Stomach (tissue), 9 donors: ENCODE data around the gene PLA2G15. TPM values are rescaled to one million over a fixed set of nuclear protein-coding genes. Genes with fewer than 3 reads are reported as not detected.

Experiments used
- DNase-seq, 2 donors: peaks; one replicate each; pipeline versions ENCODE4 v3.0.0 to v3.0.0-alpha.2; 2013 to 2019
- H3K27ac ChIP-seq, 5 donors: fragments of 200-600 bp in 4 of 5; sonication (generic) in 4 of 5; one replicate each; pipeline ENCODE4 v1.5.1; 2013 to 2019; ENCODE audit warnings: mild to moderate bottlenecking in 1 of 5, moderate library complexity in 1 of 5
- H3K27me3 ChIP-seq, 3 donors: fragments of 200-600 bp; sonication (generic); one replicate each; pipeline ENCODE4 v1.5.1; 2017 to 2019; ENCODE audit warnings: mixed run types in 1 of 3
- H3K36me3 ChIP-seq, 4 donors: fragments of 200-600 bp; sonication (generic); 1 replicate in 3 of 4; 2 replicates in 1 of 4; pipeline ENCODE4 v1.5.1; 2016 to 2019
- H3K4me1 ChIP-seq, 4 donors: fragments of 200-600 bp; sonication (generic); one replicate each; pipeline ENCODE4 v1.5.1; 2016 to 2019
- H3K4me3 ChIP-seq, 4 donors: fragments of 200-600 bp; sonication (generic) in 3 of 4; one replicate each; pipeline ENCODE4 v1.5.1; 2016 to 2019; ENCODE audit warnings: mild to moderate bottlenecking in 1 of 4
- H3K9me3 ChIP-seq, 4 donors: fragments of 200-600 bp; sonication (generic); one replicate each; pipeline ENCODE4 v1.5.1; 2016 to 2019
- EP300 ChIP-seq: sonication (generic); formaldehyde crosslinking; IDR thresholded peaks from one replicate; pipeline ENCODE4 v1.6.1; 2017; ENCODE audit warnings: antibody characterized with exemption
- POLR2A ChIP-seq, 4 donors: fragments of 450-650 bp; IDR thresholded peaks; one replicate each; pipeline ENCODE4 v1.6.1; 2016; ENCODE audit warnings: antibody characterized with exemption in 4 of 4, control low read depth in 2 of 4, mild to moderate bottlenecking in 1 of 4, moderate library complexity in 1 of 4
- POLR2AphosphoS5 ChIP-seq, 3 donors: sonication (generic); formaldehyde crosslinking; IDR thresholded peaks; one replicate each; pipeline ENCODE4 v1.6.1; 2016; ENCODE audit warnings: antibody characterized with exemption in 3 of 3
- WGBS, 5 donors: extraction: QIAGEN DNeasy Blood & Tissue Kit in 3 of 5; methylation state at CpG; one replicate each; pipeline versions ENCODE4 v1.1.5 to v1.1.7; 2013 to 2018; 5-methylcytosine and 5-hydroxymethylcytosine counted together
- intact Hi-C: fragments of 100-400 bp; cut with DNase I; formaldehyde crosslinking; loops from one replicate; pipeline ENCODE4 v1.15.1; 2023; ENCODE audit warnings: low total_unique reads
- polyA plus RNA-seq, 3 donors: library from polyadenylated mRNA; stranded (reverse); fragments of 200-250 nt; gene quantifications; one replicate each; pipeline ENCODE4 v1.2.3, GENCODE V29; 2013
- total RNA-seq, 5 donors: library from RNA; depleted of rRNA; stranded (reverse); fragments of >200 nt; gene quantifications; one replicate each; pipeline versions ENCODE4 v1.1.0 to v1.2.3, GENCODE V29; 2014 to 2016
- TF ChIP-seq, protein P1 (sequence below), 7 experiments: fragments of 450-650 bp in 4 of 7; fragments of 200-600 bp in 3 of 7; sonication (generic) in 3 of 7; IDR thresholded peaks; one replicate each; pipeline ENCODE4 v1.5.1; 2016 to 2019; ENCODE audit warnings: antibody characterized with exemption in 7 of 7, control low read depth in 2 of 7, mild to moderate bottlenecking in 1 of 7
- donor health status: healthy with polysubstance abuse.
- donor health status: Bipolar disorder and iron deficiency.
- donor health status: healthy.

The PLA2G15 gene
- total and polyA plus RNA-seq, 8 donors: 3.5 to 16.5 (median 7.0) TPM

DNA sequence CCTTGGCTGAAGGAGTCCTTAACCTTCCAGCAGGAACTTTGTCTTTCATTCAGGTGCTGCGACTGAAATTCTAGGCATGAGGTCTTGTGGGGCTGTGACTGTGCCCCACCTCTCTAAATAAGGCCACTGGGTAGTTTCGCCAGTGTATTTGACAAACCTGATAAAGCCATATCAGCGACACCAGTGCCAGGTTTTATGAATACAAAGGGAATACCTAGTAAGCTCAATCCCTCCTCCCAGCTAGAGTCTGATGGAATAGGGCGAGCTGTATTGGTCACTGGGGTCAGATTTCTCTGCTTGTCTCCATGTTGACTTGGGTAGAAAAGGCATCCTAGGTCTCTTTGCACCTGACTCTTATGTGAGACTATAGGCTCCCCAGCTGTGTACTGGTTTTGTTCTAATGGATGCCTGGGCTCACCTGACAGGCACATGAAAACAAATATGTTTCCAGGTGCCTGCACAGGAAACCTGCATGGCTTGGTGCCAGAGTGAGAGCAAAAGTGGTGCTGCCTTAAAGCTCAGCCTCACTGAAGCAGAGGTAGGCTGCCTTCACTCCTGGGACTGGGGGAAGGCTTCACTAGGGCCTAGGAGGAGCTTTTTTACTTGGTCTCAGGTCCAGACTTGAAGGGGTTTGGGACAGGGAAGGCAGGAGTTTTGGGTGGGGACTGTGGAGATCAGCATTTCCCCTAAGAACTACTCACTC, 27.5 kb downstream of the PLA2G15 start:
- H3K27me3 ChIP-seq: no peaks in the 10 kb centered on the region
- intact Hi-C loops: no loop called here
- TF ChIP-seq POLR2AphosphoS5 (IDR thresholded peaks at IDR 0.05) (peak in 1 of 3 donors; percentile 4), POLR2A (IDR thresholded peaks at IDR 0.05) (no peak), EP300 (no peak)
- TF ChIP-seq, protein P1, sequence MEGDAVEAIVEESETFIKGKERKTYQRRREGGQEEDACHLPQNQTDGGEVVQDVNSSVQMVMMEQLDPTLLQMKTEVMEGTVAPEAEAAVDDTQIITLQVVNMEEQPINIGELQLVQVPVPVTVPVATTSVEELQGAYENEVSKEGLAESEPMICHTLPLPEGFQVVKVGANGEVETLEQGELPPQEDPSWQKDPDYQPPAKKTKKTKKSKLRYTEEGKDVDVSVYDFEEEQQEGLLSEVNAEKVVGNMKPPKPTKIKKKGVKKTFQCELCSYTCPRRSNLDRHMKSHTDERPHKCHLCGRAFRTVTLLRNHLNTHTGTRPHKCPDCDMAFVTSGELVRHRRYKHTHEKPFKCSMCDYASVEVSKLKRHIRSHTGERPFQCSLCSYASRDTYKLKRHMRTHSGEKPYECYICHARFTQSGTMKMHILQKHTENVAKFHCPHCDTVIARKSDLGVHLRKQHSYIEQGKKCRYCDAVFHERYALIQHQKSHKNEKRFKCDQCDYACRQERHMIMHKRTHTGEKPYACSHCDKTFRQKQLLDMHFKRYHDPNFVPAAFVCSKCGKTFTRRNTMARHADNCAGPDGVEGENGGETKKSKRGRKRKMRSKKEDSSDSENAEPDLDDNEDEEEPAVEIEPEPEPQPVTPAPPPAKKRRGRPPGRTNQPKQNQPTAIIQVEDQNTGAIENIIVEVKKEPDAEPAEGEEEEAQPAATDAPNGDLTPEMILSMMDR (IDR thresholded peaks at IDR 0.05): no peak
- H3K27ac ChIP-seq: peak overlapping the region; percentile 65 to 78 (median 70)
- peak; percentile 77 to 80 for DNase-seq
- H3K9me3 ChIP-seq: no peaks in the 10 kb centered on the region
- peaks cover 30 to 95% (median 64%) of the 10 kb centered on the region in 4 donors for H3K4me1 ChIP-seq
- no peak overlapping the region for H3K4me3 ChIP-seq
- 30 to 66% (median 49%) methylated on average over 4 of the region's 4 CpGs for WGBS, 5 donors
- H3K36me3 ChIP-seq: peaks cover 0 to 29% (median 18%) of the 10 kb centered on the region in 4 donors

DNA sequence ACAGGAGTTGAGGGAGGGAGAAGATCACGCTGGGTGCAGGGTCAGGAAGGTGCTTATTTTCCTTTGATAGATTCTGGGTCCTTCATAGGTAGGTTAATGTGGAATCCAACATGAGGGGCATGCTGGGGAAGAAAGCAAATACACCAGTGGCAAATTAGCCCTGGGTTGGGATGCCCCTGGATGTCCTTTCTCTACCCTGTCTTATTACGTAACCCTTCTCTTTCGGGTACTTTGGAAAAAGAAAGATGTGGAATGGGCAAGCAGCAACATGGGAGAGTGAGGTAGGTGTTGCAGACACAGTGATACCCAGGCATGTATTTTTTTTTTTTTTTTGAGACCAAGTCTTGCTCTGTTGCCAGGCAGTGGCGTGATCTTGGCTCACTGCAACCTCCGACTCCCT, 28.3 kb downstream of the PLA2G15 start:
- Histone ChIP-seq H3K4me3 (no peak overlapping the region), H3K27ac (peak overlapping the region in 4 of 5 donors; percentile 67 to 78 (median 71)), H3K36me3 (peaks cover 0 to 29% (median 18%) of the 10 kb centered on the region in 4 donors), H3K4me1 (peaks cover 26 to 87% (median 60%) of the 10 kb centered on the region in 4 donors), H3K27me3 (no peaks in the 10 kb centered on the region), H3K9me3 (no peaks in the 10 kb centered on the region)
- DNase-seq: no peak
- 91 to 96% (median 93%) methylated on average over 5 of the region's 5 CpGs for WGBS, 5 donors
- intact Hi-C loops: no loop called here
- no peak for TF ChIP-seq POLR2A (IDR thresholded peaks at IDR 0.05)
- TF ChIP-seq, protein P1 (IDR thresholded peaks at IDR 0.05): no peak
- TF ChIP-seq EP300: no peak
- no peak for TF ChIP-seq POLR2AphosphoS5 (IDR thresholded peaks at IDR 0.05)

DNA sequence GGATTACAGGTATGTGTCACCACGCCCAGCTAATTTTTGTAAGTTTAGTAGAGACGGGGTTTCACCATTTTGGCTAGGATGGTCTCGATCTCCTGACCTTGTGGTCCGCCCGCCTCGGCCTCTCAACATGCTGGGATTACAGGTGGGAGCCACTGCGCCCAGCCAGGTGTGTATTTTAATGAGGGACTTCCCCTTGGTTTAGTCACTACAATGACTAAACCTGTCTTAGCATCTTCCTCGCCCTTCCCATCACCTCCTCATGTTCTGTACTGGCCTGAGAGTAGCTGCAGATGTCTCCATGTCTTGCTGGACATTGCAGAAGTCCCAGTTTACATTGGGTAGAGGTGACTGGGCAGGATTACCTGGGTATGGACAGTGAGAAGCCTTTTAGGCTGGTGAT, 28.7 kb downstream of the PLA2G15 start:
- TF ChIP-seq, protein P1 (IDR thresholded peaks at IDR 0.05): no peak
- TF ChIP-seq EP300 (no peak), POLR2AphosphoS5 (IDR thresholded peaks at IDR 0.05) (no peak), POLR2A (IDR thresholded peaks at IDR 0.05) (no peak)
- Histone ChIP-seq H3K27ac (peak overlapping the region in 1 of 5 donors; percentile 70), H3K36me3 (peaks cover 0 to 29% (median 18%) of the 10 kb centered on the region in 4 donors), H3K4me1 (peaks cover 26 to 83% (median 60%) of the 10 kb centered on the region in 4 donors), H3K9me3 (no peaks in the 10 kb centered on the region), H3K27me3 (no peaks in the 10 kb centered on the region), H3K4me3 (no peak overlapping the region)
- WGBS, 5 donors: 90 to 99% (median 94%) methylated on average over 8 of the region's 8 CpGs
- intact Hi-C loops: no loop called here
- no peak for DNase-seq

DNA sequence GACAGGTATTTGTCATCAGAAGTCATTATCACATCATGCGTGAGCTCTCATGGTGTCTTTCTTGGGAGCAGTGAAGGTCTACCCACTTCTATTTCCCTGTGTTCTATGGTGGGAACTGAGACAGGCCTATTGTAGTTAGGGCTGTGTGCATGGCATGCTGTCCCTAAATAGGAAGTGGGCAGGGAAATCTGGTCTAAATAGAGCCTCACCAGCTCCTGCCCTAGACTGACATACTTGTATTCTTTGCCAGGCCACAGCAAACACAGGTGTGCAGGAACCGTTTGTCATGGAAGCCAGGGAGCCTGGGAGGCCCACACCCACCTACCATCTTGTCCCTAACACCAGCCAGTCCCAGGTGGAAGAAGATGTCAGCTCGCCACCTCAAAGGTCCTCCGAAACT, 29.3 kb downstream of the PLA2G15 start:
- Histone ChIP-seq H3K4me3 (no peak overlapping the region), H3K9me3 (no peaks in the 10 kb centered on the region), H3K27me3 (no peaks in the 10 kb centered on the region), H3K4me1 (peaks cover 26 to 77% (median 58%) of the 10 kb centered on the region in 4 donors), H3K27ac (peak overlapping the region in 4 of 5 donors; percentile 10 to 67 (median 28)), H3K36me3 (peaks cover 0 to 30% (median 18%) of the 10 kb centered on the region in 4 donors)
- intact Hi-C loops: no loop called here
- no peak for DNase-seq
- 75 to 91% (median 84%) methylated on average over 4 of the region's 4 CpGs for WGBS, 5 donors
- TF ChIP-seq POLR2AphosphoS5 (IDR thresholded peaks at IDR 0.05): no peak
- no peak for TF ChIP-seq POLR2A (IDR thresholded peaks at IDR 0.05)
- TF ChIP-seq EP300: no peak
- TF ChIP-seq, protein P1 (IDR thresholded peaks at IDR 0.05): no peak
